HG02981 (cell line): Measurements from ENCODE around the gene NFIL3.

ENCODE experiments used
- ATAC-seq: cut with Tn5 transposase; IDR thresholded peaks from one replicate; pipeline ENCODE4 v1.9.1; 2021; ENCODE audit warnings: mild to moderate bottlenecking, moderate library complexity; ENCODE audit not compliant: unreplicated experiment

NFIL3 gene

DNA sequence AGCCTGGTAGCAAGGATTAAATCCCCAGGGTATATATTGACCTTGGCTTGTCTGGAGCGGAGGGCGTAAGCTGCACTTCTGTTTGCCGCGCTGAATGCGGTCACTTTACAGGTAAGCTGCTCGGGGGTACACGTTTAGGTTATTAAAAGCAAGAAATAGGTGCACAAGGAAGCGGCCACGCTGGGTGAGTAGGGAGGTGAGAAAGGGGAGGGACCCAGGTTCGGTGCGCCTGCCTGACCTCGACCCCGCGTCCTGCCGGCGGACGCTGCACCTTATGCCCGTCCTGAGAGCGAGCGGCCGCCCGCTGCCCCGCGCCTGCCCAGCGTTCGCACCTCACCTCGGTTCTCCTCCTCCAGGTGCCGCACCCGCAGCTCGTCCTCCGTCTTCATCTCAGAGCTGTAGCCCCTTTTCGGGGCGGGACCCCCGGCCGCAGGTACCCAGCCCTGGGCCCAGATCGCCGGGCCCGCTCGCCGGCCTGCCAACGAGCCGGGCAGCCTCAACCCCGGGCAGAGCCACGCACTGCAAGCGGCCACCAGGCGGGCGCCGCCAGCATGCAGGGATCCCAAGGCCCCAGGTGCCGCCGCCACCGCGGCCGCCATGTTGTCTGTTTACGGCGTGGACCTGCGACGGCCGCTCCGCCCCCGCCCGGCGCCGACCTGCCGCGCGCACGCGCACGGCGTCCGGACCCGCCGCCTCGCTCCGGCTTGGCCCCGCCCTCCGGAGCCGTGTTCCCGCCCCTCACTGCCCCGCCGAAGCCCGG is 62.2 kb downstream of the NFIL3 start, which contains the start of gene AUH:
Gene AUH, minus strand, starts transcription at position 628 of the 760 bp plus-strand sequence. Its CDS starts 29 bp downstream, at position 599.
- ATAC-seq, result peak; percentile 81

DNA sequence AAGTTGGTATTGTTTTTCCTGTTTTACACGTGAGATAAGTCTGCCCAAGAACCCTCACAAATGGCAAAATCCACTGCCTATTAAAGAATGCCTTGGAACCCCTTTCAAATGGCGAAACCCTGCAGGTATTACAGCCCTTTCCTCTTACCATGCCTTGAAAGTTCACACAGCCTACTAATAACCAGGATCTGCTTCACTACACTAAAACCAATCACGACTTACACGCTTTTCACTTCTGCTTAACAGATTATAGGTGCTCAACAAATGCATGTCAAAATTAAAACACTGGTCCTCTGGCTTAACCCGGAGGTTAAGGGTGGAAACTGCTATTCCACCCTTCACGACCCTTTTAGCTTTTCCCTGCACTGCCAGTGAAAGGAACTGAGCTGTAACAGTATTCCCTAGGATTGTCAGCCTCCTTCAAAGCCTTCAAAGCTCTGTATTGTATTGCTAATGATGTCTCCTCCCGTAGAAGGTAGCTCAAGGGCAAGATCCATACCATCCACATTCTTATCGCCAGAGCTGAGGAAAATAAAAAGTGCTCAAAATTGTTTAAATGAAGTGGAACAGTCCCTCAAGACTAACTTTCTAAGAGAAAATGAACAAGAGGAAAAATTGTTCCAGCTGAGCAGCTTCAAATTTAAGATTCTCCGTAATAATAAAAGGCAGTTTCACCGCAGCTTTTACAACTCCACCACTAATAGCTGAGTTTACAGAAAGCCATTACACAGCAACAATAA is 62.9 kb downstream of the NFIL3 start:
- ATAC-seq, result no peak

GRCh38 chr9:91359734-91360470 is 63.7 kb downstream of the NFIL3 start:
- no peak for ATAC-seq

DNA sequence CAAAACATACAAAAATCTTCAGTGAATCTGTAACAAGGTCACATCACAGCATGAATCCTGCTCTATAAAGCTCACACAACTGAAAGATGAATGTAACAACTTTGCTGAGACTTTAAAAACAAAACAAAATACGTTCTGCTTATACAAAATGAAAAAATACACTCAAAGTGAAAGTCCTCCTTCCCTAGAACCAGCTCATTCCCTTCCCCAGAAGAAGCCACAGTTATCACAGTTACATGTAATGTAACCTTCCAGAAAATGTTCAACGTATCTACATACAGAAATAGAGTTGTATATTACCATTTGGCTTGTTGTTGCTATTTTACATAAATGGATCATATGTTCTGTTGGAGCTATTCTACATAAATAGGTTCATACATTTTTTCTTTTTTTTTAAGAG is 64.5 kb downstream of the NFIL3 start:
- no peak for ATAC-seq
